GM12872 (cell line): Measurements from ENCODE around the gene TALDO1.

ENCODE experiments used
- CTCF ChIP-seq: IDR thresholded peaks from 3 replicates; pipeline ENCODE4 v1.5.1; 2011; ENCODE audit warnings: low read depth, mild to moderate bottlenecking, low read length, moderate library complexity; ENCODE audit not compliant: insufficient read depth

Gene TALDO1

DNA sequence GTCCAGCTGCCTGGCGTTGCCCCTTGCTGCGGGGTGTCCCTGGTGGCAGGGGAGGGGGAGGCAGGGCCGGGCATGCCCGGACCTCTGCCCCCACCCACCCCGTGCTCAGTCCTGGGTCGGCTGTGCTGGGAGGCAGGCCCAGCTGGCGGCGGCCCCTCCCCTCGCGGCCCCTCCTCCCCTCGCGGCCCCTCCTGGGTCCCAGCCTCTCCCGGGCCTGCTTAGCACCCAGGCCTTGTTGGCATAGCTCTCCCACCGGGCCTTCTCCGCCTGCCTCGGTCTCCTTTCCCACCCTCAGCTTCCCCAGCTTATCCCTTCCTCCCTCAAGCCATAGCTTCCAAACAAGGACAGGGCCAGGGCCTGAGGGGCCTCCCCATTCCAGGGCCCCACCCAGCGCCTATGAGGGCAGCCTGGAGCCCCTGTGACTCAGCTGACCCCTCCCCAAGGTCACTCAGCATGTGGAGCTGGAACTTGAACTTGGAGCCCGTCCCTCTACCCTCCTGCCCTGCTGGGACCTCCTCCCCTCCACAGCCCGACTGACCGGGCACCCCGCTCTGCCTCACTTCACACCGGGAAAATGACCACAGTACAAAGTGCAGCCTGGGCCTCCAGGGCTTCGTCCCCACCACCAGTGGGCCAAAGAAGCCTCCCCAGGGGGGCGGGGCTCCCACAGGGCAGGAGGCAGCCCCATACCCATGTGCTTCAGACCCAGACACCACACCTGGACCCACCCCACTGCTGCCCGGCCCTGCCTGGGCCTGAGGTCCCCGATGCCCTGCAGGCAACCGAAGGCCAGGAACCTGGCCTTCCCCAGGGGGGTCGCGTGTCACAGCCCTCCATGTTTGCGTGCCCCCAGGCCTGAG is 40.1 kb upstream of the TALDO1 start:
- TF ChIP-seq CTCF = 0 out of 3 replicates have a peak, but pooled peaks have one; percentile 22

DNA sequence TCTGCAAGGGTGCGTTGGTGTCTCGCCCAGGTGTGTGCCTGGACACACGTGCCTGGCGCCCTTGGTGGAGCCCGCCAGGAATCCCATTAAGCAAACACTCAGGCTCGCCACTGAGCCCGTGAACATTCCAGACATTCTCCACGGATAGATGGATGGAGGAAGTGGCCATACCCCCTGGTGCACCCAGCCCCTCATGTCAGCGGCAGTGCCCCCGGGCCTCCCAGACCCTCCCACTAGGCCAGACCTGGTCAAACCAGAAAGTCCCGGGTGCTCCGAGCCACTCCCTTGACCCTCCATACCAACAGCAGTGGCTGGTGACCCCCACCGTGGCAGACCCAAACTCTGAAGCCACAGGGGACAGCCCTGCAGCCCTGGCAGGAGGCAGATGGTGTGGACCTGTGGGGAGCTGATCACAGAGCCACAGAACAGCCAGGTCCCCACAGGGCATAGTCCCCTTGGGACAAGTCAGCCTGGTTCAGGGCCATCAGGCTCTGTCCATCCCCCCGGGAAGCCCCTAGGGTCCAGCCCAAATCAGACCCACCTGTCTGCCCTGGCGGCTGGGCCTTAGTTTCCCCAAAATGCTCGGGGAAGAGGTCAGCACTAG is 39.3 kb upstream of the TALDO1 start:
- no peak for TF ChIP-seq CTCF

DNA sequence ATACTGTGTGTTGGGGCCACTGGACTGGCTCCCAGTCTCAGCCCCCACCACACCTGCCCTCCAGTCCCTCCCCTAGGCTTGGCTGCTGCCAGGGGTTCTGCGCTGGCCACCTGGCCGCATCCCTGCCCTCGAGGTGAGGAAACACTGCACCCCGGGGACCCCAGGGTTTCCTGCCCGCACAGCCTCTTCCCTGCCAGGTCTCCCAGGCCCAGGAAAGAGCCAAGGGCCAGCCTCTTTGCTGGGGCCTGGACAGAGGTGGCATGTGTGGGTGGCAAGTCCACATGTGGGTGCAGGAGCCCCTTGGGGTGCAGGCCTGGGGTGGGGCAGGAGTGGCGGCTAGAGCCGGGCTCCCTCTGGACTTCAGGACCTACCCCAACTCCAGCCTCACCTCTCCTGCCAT is 38.8 kb upstream of the TALDO1 start:
- TF ChIP-seq CTCF = no peak

GRCh38 chr11:709109-709997 is 37.9 kb upstream of the TALDO1 start:
- no peak for TF ChIP-seq CTCF

DNA sequence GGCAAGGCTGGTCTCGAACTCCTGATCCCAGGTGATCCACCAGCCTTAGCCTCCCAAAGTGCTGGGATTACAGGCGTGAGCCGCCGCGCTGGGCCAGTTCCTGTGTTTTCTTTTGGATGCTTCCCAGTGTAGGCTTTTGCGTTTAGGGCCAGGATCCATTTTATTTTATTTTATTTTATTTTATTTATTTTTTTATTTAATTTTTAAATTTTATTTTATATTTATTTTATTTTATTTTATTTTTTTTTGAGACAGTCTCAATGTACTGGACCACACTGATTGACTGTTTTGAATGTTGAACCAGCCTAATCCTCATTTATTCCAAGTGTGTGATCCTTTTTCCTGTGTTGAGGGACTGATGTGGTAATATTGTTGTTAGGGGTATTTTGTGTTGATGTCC is 32.8 kb upstream of the TALDO1 start:
- TF ChIP-seq CTCF = no peak

GRCh38 chr11:719214-720016 is 27.8 kb upstream of the TALDO1 start:
- TF ChIP-seq CTCF = no peak
